ENCODE results near the gene TSPAN18. TPM values are rescaled to one million over a fixed set of nuclear protein-coding genes. Genes with fewer than 3 reads are reported as not detected.

TSPAN18 gene
- total RNA-seq, 1 donor from 2014 or later = 25.7 TPM

GRCh38 chr11:44808053-44808753 lies 81.4 kb downstream of the TSPAN18 start:
- Mint-ChIP-seq H3K36me3 (ENCODE audit: insufficient read depth) (no peaks in the 10 kb centered on the region), H3K9me3 (ENCODE audit: low read depth) (no peaks in the 10 kb centered on the region), H3K27me3 (peaks cover 3% of the 10 kb centered on the region), H3K27ac (no peak overlapping the region), H3K4me3 (ENCODE audit: low read depth) (no peak overlapping the region), H3K4me1 (ENCODE audit: low read depth) (peaks cover 17% of the 10 kb centered on the region)
- TF ChIP-seq, protein P1, sequence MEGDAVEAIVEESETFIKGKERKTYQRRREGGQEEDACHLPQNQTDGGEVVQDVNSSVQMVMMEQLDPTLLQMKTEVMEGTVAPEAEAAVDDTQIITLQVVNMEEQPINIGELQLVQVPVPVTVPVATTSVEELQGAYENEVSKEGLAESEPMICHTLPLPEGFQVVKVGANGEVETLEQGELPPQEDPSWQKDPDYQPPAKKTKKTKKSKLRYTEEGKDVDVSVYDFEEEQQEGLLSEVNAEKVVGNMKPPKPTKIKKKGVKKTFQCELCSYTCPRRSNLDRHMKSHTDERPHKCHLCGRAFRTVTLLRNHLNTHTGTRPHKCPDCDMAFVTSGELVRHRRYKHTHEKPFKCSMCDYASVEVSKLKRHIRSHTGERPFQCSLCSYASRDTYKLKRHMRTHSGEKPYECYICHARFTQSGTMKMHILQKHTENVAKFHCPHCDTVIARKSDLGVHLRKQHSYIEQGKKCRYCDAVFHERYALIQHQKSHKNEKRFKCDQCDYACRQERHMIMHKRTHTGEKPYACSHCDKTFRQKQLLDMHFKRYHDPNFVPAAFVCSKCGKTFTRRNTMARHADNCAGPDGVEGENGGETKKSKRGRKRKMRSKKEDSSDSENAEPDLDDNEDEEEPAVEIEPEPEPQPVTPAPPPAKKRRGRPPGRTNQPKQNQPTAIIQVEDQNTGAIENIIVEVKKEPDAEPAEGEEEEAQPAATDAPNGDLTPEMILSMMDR (IDR thresholded peaks at IDR 0.05; ENCODE audit: unreplicated experiment) = no peak
- no peak for DNase-seq (ENCODE audit: low spot score, unreplicated experiment)

DNA sequence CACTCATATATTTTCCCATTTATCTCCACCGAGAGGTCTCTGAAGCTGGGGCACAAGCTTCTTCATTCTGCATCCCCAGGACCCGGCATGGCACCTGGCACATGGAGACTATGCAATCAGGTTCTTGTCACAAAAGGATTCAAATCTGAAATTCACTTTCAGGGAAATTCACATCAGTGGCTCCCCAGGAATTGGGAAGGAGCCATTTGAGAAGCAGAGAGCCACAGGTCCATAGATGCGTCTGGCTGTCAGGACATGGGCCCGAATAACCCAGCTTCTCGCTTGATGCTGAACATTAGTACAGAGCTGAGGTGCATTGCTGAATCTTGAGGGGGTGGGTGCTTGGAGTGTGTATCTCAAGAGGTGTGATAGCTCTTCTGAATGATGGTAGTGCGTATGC lies 82.5 kb downstream of the TSPAN18 start:
- no peaks in the 10 kb centered on the region for H3K9me3 Mint-ChIP-seq (ENCODE audit: low read depth)
- H3K27me3 Mint-ChIP-seq = peaks cover 3% of the 10 kb centered on the region
- H3K27ac Mint-ChIP-seq = no peak overlapping the region
- H3K4me3 Mint-ChIP-seq (ENCODE audit: low read depth) = no peak overlapping the region
- H3K4me1 Mint-ChIP-seq (ENCODE audit: low read depth) = peaks cover 17% of the 10 kb centered on the region
- no peaks in the 10 kb centered on the region for H3K36me3 Mint-ChIP-seq (ENCODE audit: insufficient read depth)
- DNase-seq (ENCODE audit: low spot score, unreplicated experiment) = no peak
- TF ChIP-seq, protein P1 (IDR thresholded peaks at IDR 0.05; ENCODE audit: unreplicated experiment) = no peak

DNA sequence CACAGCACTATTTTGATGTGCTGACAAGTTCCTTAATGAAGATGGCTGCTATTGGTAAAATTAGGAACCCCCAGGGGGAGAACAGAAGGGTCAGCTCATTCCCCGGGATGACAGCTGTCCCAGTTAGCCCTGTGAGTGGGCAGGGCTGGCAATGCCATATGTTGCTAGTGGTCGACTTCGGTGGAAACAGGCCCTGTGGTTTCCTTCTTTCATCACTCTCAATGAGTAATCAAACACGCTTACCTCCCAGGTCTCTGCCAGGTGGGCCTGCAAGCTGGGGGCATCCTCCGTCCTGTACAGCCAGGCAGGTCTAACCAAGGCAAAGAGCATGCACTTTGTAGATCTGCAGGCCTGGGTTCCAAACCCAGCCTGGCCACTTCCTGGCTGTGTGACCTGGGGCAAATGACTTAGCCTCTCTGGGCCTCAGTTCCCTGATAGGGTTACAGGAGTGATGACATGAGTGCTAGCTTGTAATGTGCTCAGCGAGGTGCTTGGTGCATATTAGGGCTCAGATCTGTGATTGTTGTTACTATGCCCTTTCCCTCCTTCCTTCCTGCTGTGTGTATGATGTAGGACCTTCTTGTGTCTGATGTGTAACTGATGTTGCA lies 85.2 kb downstream of the TSPAN18 start:
- H3K36me3 Mint-ChIP-seq (ENCODE audit: insufficient read depth) = peaks cover 2% of the 10 kb centered on the region
- H3K4me3 Mint-ChIP-seq (ENCODE audit: low read depth) = no peak overlapping the region
- peaks cover 21% of the 10 kb centered on the region for H3K4me1 Mint-ChIP-seq (ENCODE audit: low read depth)
- no peaks in the 10 kb centered on the region for H3K9me3 Mint-ChIP-seq (ENCODE audit: low read depth)
- H3K27ac Mint-ChIP-seq = peak overlapping the region; percentile 62
- TF ChIP-seq, protein P1 (IDR thresholded peaks at IDR 0.05; ENCODE audit: unreplicated experiment) = no peak
- peaks cover 3% of the 10 kb centered on the region for H3K27me3 Mint-ChIP-seq
- no peak for DNase-seq (ENCODE audit: low spot score, unreplicated experiment)

GRCh38 chr11:44812971-44813370 lies 86.2 kb downstream of the TSPAN18 start:
- no peaks in the 10 kb centered on the region for H3K9me3 Mint-ChIP-seq (ENCODE audit: low read depth)
- no peak for DNase-seq (ENCODE audit: low spot score, unreplicated experiment)
- peaks cover 3% of the 10 kb centered on the region for H3K27me3 Mint-ChIP-seq
- TF ChIP-seq, protein P1 (IDR thresholded peaks at IDR 0.05; ENCODE audit: unreplicated experiment) = no peak
- H3K27ac Mint-ChIP-seq = peak overlapping the region; percentile 68
- peaks cover 2% of the 10 kb centered on the region for H3K36me3 Mint-ChIP-seq (ENCODE audit: insufficient read depth)
- no peak overlapping the region for H3K4me3 Mint-ChIP-seq (ENCODE audit: low read depth)
- peaks cover 21% of the 10 kb centered on the region for H3K4me1 Mint-ChIP-seq (ENCODE audit: low read depth)

- DNase-seq (ENCODE audit: low spot score, unreplicated experiment) = no peak
- TF ChIP-seq, protein P1 (IDR thresholded peaks at IDR 0.05; ENCODE audit: unreplicated experiment) = no peak
- Mint-ChIP-seq H3K4me3 (ENCODE audit: low read depth) (no peak overlapping the region), H3K27ac (peak overlapping the region; percentile 68), H3K9me3 (ENCODE audit: low read depth) (no peaks in the 10 kb centered on the region), H3K4me1 (ENCODE audit: low read depth) (peaks cover 21% of the 10 kb centered on the region), H3K36me3 (ENCODE audit: insufficient read depth) (peaks cover 2% of the 10 kb centered on the region), H3K27me3 (peaks cover under 1% of the 10 kb centered on the region)
These were observed 86.6 kb downstream of the TSPAN18 start for GRCh38 chr11:44813401-44813800.
